ENCODE measurements around the gene TIPARP. TPM values are rescaled to one million over a fixed set of nuclear protein-coding genes. Genes with fewer than 3 reads are reported as not detected.

The TIPARP gene
- total and polyA plus RNA-seq, 2 of the 8 experiments (the other 6 are each of a cell fraction or from before 2014, with no cell fraction given), result 1.6 to 5.8 TPM

DNA sequence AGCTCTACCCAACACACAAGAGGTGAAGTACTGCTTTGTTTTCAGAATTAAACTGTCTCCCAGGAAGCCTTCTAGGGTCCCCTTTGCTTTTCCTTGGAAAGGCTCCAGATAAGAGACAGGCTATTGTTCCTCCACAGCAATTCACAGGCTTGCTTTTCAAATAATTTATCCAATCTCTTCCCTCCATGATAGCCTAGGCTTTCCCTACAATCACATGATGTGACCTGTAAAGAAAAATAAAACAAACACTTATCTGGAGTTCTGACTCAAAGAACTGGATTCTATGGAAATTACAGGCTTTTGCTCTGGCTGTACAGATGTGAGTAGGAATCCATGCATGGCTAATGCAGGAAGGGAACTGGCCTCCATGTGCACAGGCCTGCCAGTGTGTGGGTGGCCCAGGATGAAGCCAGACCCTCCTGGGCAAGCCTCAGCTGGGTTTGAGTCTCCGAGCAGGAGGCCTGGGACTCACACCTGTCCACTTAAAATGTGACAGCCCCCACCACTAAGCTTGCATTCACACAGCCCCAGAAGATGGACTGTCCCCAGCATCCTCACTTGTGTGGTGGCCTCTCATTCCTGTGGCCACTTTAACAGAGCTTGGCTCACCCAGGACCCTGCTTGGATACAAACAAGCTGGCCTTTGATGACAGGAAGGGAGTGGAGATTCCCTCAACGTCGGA lies 75.9 kb downstream of the TIPARP start:
- Histone ChIP-seq H3K4ac (replicated peaks; ENCODE audit: insufficient read length, low read depth, low read length) (no peak overlapping the region), H3K18ac (ENCODE audit: extremely low read depth, low read length) (peak overlapping the region; percentile 73), H3K27ac (ENCODE audit: low read depth, low read length) (no peak overlapping the region), H3K9me3 (ENCODE audit: insufficient read depth in 2 of 2, low read depth in 1 of 2, low read length in 1 of 2) (no peaks in the 10 kb centered on the region), H3K23ac (ENCODE audit: insufficient read length) (no peak overlapping the region), H3K79me1 (ENCODE audit: low read depth, low read length) (no peaks in the 10 kb centered on the region), H2BK20ac (ENCODE audit: low read length) (peak overlapping the region; percentile 62; the same call in 1 of the 2 replicates), H3K14ac (ENCODE audit: insufficient read length) (no peak overlapping the region), H2BK15ac (ENCODE audit: low read length) (peak overlapping the region; percentile 54; the same call in 1 of the 2 replicates), H4K91ac (replicated peaks; ENCODE audit: insufficient read length, low read length) (peak overlapping the region; percentile 84), H3K9ac (replicated peaks in 1 of 4; ENCODE audit: extremely low read depth in 1 of 4, low read depth in 3 of 4, low read length in 3 of 4) (peak overlapping the region in 1 of 4 experiments; percentile 5; a peak in 1 of 7 replicates), H2AFZ (ENCODE audit: low read length) (peak overlapping the region; percentile 43; the same call in 1 of the 2 replicates), H3K56ac (replicated peaks; ENCODE audit: insufficient read length, low read depth, low read length) (no peak overlapping the region), H2BK120ac (replicated peaks; ENCODE audit: low read depth, low read length) (peak overlapping the region; percentile 48), H2AK5ac (ENCODE audit: low read depth, low read length) (no peak overlapping the region), H3K27me3 (replicated peaks in 1 of 4; ENCODE audit: control insufficient read depth in 3 of 4, extremely low read depth in 1 of 4, insufficient read depth in 3 of 4, low read length in 3 of 4) (no peaks in the 10 kb centered on the region), H2BK12ac (ENCODE audit: low read depth, low read length) (peak overlapping the region; percentile 72), H3K36me3 (ENCODE audit: control insufficient read depth in 2 of 4, insufficient read depth in 4 of 4, low read length in 3 of 4) (no peaks in the 10 kb centered on the region; a peak in 1 of 8 replicates), H3K4me2 (ENCODE audit: insufficient read depth in 1 of 2, low read depth in 2 of 2, low read length in 2 of 2) (peak overlapping the region; percentile 5 to 50; a peak in 1 of 4 replicates), H2BK5ac (ENCODE audit: low read depth, low read length) (peak overlapping the region; percentile 80; the same call in 1 of the 2 replicates), H3K79me2 (ENCODE audit: control insufficient read depth in 1 of 2, insufficient read depth in 2 of 2, low read length in 2 of 2) (no peaks in the 10 kb centered on the region), H3K23me2 (ENCODE audit: low read depth, low read length) (no peaks in the 10 kb centered on the region; the same call in 1 of the 2 replicates), H4K8ac (ENCODE audit: extremely low read depth, insufficient read depth, low read length) (0 out of 2 replicates have a peak overlapping the region, but pooled peaks have one; percentile 12), H4K20me1 (replicated peaks in 1 of 2; ENCODE audit: control insufficient read depth in 1 of 2, insufficient read depth in 2 of 2, low read length in 2 of 2) (no peaks in the 10 kb centered on the region), H3K4me1 (replicated peaks in 1 of 4; ENCODE audit: control insufficient read depth in 3 of 4, insufficient read depth in 4 of 4, low read length in 3 of 4) (peaks cover 11 to 15% (median 12%) of the 10 kb centered on the region in 4 experiments), H3K4me3 (ENCODE audit: extremely low read depth in 1 of 4, insufficient read depth in 2 of 4, low read depth in 3 of 4, low read length in 4 of 4) (peak overlapping the region in 1 of 4 experiments; percentile 46; a peak in 1 of 8 replicates), H4K5ac (ENCODE audit: insufficient read length, low read depth, low read length) (no peak overlapping the region)
- ChIA-PET CTCF (ENCODE audit: partially characterized antibody) (interaction anchor here (0.9 to 1.7 kb wide), 6 partner anchors 11 to 387 kb away, joined by 3 to 6 read pairs (median 4); no protein-coding TSS in a partner anchor), POLR2A (ENCODE audit: partially characterized antibody) (interaction anchor here (1.2 to 1.4 kb wide), 3 partner anchors 15 to 339 kb away, joined by 3 to 7 read pairs (median 3); no protein-coding TSS in a partner anchor)
- 42% methylated on average over 3 of the region's 3 CpGs; no CpG with 5 or more reads in 1 of the 2 experiments for WGBS, 2 experiments (ENCODE audit: extremely low coverage in 1 of 2, insufficient coverage in 1 of 2, insufficient read length in 1 of 2, insufficient replicate concordance in 2 of 2, low coverage in 1 of 2, low lambda C conversion rate in 2 of 2, missing lambda C conversion rate in 1 of 2)
- DNase-seq (ENCODE audit: low read depth in 1 of 2, low spot score in 2 of 2), result no peak
- FAIRE-seq, result no peak
- TF ChIP-seq TAF1 (IDR thresholded peaks at IDR 0.05; ENCODE audit: low read depth, low read length), result no peak
- TF ChIP-seq ATF3 (IDR thresholded peaks at IDR 0.05; ENCODE audit: insufficient read depth, low read depth, low read length), result no peak
- no peak for TF ChIP-seq EZH2 (IDR thresholded peaks at IDR 0.05; ENCODE audit: low read depth, low read length, severe bottlenecking)
- TF ChIP-seq TBP (IDR thresholded peaks at IDR 0.05; ENCODE audit: low read depth, low read length), result no peak
